Cardiac atrium fibroblast (primary cell): Measurements from ENCODE around the gene SMIM15. TPM values are rescaled to one million over a fixed set of nuclear protein-coding genes. Genes with fewer than 3 reads are reported as not detected.

ENCODE experiments used
- total RNA-seq: library from RNA; depleted of rRNA; stranded (reverse); fragments of >200 nt; gene quantifications from 2 replicates; pipeline ENCODE4 v1.2.3, GENCODE V29; 2015

Gene SMIM15
- 25.6 and 44.4 TPM in 2 replicates for total RNA-seq

GRCh38 chr5:61162010-61162831 lies at the start of gene SMIM15:
Gene SMIM15 (minus strand): TSS chr5:61162468. CDS start chr5:61160171, 2,297 bp downstream.

Other genes with a start within 250 kb of the SMIM15 start
- 10.5 and 12.8 TPM in 2 replicates for gene ERCC8, start 217.4 kb downstream of the SMIM15 start, total RNA-seq
- gene NDUFAF2, start 217.3 kb downstream of the SMIM15 start, total RNA-seq = 24.4 and 27.1 TPM in 2 replicates
- gene ZSWIM6, start 169.8 kb upstream of the SMIM15 start, total RNA-seq = 5.2 and 5.7 TPM in 2 replicates